Testis (tissue), 2 donors: ENCODE data around the gene SPIRE1.
"Not testable (repeated sequence)": the region's sequence is repeated elsewhere in the genome, so short reads cannot be mapped to it uniquely, and the experiment has no call there.

ENCODE experiments used
- POLR2A ChIP-seq: fragments of 450-650 bp; IDR thresholded peaks from one replicate; pipeline ENCODE4 v1.6.1; 2017; ENCODE audit warnings: antibody characterized with exemption, mild to moderate bottlenecking, moderate library complexity
- TF ChIP-seq, protein P1 (sequence below), 3 experiments: fragments of 450-650 bp in 2 of 3; fragments of 200-600 bp in 1 of 3; sonication (generic) in 1 of 3; IDR thresholded peaks; one replicate each; pipeline ENCODE4 v1.5.1; 2016 to 2019; ENCODE audit warnings: antibody characterized with exemption in 3 of 3, mild to moderate bottlenecking in 2 of 3, moderate library complexity in 1 of 3

DNA sequence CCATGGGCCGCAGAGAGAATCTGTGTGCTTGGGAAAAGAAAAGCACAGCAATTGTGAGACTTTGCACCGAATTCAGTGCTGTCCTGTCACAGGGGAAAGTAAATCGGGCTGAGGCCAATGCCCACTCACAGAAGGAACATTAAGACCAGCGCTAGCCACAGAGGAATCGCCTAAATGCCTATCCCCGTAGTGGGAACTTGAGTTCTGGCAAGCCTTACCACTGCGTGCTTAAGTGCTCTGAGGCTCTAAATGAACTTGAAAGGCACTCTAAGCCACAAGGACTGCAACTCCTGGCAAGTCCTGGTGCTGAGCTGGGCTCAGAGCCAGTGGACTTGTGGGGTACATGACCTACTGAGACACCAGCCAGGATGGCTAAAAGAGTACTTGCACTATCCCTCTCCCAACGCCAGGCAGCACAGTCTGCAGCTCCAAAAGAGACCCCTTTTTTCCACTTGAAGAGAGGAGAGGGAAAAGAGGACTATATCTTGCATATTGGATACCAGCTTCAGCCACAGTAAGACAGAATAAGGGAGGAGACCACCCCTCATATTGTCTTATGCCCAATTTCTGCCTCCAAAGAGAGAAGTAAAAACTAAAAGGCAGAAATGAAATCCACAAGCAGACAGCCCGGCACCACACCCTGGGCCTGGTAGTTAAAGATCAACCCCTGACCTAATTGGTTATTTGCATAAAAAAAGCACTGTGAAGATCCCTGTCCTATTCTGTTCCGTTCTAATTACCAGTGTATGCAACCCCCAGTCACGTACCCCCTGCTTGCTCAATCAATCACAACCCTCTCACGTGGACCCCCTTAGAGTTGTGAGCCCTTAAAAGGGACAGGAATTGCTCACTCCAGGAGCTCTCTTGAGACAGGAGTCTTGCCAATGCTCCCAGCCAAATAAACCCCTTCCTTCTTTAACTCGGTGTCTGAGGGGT lies 105.7 kb downstream of the SPIRE1 start:
- TF ChIP-seq, protein P1, sequence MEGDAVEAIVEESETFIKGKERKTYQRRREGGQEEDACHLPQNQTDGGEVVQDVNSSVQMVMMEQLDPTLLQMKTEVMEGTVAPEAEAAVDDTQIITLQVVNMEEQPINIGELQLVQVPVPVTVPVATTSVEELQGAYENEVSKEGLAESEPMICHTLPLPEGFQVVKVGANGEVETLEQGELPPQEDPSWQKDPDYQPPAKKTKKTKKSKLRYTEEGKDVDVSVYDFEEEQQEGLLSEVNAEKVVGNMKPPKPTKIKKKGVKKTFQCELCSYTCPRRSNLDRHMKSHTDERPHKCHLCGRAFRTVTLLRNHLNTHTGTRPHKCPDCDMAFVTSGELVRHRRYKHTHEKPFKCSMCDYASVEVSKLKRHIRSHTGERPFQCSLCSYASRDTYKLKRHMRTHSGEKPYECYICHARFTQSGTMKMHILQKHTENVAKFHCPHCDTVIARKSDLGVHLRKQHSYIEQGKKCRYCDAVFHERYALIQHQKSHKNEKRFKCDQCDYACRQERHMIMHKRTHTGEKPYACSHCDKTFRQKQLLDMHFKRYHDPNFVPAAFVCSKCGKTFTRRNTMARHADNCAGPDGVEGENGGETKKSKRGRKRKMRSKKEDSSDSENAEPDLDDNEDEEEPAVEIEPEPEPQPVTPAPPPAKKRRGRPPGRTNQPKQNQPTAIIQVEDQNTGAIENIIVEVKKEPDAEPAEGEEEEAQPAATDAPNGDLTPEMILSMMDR (IDR thresholded peaks at IDR 0.05), result not testable (repeated sequence)
- TF ChIP-seq POLR2A, result not testable (repeated sequence)
